Measurements from ENCODE around the gene CSNK2A3.
"Not testable (repeated sequence)": the region's sequence is repeated elsewhere in the genome, so short reads cannot be mapped to it uniquely, and the experiment has no call there.

Gene CSNK2A3

DNA sequence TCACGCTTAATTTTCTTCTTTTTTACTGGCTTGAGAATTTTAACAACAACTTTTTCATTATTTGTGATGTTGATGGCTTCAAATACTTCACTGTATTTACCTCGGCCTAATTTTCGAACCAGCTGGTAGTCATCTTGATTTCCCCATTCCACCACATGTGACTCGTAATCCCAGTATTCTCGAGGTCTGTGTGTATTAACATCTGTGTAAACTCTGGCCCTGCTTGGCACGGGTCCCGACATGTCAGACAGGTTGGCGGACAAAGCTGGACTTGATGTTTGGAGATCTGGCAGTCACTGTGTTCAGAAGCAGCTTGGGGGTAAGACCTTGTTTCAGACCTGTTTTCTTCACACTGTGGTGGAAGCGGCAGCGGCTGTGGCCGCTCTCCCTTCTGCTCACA, at the start of gene CSNK2A3:
Gene CSNK2A3 (minus strand): TSS at position 373 of the 400 bp plus-strand sequence. CDS start 131 bp downstream, at position 242.
- not testable (repeated sequence) for DNase-seq

DNA sequence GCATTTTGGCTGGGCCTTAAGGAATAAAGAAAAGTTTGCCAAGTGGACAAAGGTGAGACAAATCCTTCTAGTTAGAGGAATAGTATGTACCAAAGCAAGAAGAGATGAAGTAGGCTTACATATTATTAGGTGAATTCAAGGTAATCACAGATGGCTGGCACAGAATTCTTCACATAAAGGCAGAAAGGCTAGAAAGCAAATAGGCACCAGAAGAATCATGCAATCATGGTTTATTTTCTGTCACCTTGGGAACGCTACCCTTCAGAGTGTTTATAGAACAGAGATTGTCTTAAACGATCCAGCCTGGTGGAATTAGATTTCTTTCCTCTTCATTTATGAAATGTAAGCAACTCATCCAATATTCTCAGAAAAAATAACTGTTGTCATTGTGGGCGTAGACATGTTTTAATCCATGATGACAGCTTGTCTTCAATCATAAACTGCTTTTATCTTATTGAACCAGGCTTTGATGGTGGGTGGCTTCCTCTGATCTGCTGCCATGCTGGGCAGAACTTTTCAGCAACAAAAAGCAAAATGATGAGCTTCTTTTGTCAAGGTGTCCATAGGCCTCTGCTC, 49.0 kb upstream of the CSNK2A3 start:
- DNase-seq = no peak

- no peak for DNase-seq
Measured at GRCh38 chr11:11400635-11401232, 47.7 kb upstream of the CSNK2A3 start.

- DNase-seq = no peak
Measured at GRCh38 chr11:11400121-11400520, 47.1 kb upstream of the CSNK2A3 start.

- no peak for DNase-seq
Measured at GRCh38 chr11:11397781-11398180, 44.7 kb upstream of the CSNK2A3 start.

GRCh38 chr11:11397036-11397415, 44.0 kb upstream of the CSNK2A3 start:
- DNase-seq = no peak

GRCh38 chr11:11396301-11397035, 43.4 kb upstream of the CSNK2A3 start:
- DNase-seq = peak in 3 of 51 donors; percentile 6 to 57 (median 47)

DNA sequence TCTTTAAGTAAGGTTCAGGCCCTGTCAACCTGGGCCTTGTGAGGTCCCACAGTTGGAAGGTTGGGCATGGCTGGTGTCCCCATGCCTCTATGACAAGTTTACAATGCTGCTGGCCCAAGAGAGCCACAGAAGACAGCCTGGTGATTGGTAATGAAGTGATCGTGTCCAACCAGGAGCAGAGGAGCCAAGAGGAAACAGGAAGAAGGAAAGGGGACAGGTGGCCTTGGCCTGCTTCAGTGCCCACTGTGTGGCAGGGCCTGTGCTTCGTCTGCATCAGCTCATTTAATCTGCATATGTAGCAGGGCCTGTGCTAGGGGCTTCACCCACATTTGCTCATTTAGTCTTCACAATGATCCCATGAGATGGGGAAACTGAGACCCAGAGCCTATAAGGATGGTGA, 42.1 kb upstream of the CSNK2A3 start:
- DNase-seq = no peak

DNA sequence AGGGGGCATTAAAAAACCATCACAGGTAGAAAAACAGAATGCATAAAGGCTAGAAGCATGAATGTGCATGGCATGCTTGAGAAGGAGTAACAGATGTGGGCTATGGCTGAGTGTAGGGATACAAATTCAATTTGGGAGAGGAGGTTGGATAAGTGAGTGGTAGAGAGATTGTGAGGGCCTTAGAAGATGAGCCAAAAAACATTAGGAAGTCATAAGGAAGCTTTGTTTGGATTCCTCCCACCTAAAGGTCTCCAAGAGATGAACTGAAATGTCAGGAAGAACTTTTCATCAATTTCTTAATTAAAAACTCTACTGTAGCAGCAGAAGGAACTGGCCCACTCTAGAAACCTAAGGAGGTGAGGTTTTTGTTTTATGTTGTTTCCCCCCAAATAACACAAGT, 41.2 kb upstream of the CSNK2A3 start:
- no peak for DNase-seq

DNA sequence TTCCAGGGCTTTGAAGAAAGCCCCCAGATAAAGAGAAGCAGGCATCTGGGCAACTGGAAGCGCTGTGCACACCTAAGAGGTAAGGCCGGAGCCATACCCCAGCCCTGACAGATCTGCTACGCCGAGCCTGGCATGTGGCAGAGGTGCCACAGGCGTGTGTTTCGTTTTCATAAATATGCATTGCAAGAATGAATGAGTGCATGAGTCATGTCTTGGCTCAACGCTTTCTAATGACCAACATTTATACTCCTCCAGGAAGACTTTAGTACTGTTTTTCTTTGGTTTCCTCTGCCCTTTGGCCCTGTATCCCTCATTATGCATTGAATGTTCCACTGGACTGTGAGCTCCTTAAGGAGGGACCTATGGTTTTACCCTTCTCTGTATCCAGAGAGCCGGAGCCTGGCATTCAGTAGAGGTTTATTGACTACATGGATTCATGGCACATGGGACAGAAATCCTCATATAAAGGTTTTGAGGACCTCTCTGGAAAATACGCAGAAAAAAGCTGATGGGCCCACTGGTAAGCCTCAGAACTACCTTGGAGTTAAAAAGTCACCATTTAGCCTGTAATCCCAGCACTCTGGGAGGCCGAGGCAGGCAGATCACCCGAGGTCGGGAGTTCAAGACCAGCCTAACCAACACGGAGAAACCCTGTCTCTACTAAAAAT, 38.9 kb upstream of the CSNK2A3 start:
- no peak for DNase-seq

DNA sequence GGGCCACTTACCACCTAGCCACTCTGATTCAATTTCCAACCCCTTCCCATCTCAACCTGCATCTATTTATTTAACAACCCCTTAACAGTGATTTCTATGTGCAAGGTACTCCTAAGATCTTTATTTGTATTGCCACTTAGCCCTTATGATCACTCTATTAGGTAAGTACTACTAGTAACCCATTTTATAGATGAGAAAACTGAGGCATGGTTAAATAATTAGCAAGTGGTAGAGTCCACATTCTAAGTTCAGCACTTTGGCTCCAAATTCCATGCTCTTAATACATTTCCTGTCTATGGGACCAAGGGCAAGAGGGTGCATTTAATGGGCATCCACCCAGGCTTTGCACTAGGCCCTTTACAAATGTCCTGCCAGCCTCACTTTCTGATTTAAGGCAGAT, 38.1 kb upstream of the CSNK2A3 start:
- DNase-seq = no peak

- DNase-seq = no peak
Measured at GRCh38 chr11:11390068-11390771, 37.2 kb upstream of the CSNK2A3 start.

DNA sequence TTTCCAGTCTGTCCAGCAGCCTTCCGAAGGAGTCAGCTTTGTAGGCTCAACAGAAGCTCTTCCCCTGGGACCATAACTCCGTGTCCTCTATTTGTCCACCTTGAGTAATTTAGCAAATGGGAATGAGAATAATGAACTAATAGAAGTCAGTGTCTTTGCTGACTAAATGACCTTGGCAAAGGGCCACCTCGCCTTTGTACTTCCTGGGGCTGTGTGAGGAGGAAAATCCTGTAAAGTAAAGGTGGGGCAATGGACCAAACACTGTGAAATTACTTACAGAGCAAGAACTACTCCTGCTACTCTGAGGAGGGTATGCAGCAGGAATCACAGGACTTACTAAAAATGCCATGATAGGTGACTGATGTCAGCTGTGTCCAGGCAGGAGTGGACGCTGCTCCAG, 36.2 kb upstream of the CSNK2A3 start:
- no peak for DNase-seq

DNA sequence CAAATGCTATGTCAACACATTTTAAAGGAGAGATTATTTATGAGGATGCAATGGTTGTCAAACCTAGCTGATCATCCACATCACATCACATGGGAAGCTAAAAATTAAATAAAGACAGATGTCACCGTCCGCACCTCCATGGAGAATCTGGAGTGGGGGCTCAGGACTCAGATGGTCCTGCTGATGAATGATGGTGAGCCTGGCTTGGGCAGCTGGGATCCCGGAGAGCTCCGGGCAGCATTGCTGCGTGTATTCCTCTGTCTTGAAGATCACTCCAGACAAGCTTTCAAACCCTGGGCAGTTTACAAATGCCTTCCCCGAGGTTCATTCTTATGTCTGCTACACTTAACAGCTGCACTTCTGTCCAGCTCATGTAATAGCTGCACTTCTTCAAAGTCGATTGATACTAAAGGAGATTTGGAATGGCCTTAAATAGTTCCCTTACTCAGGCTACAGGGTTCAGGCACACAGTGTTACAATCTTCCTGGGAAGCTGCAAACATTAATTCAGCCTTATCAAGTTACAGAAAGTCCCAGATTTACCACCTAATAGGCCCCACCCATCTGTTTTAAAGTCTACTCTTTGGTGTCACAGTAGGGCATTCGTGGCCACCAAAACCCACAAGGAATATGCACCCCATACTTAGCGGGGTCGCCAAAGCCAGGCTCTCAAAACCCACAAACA, 34.7 kb upstream of the CSNK2A3 start:
- no peak for DNase-seq

GRCh38 chr11:11387207-11387606, 34.2 kb upstream of the CSNK2A3 start:
- DNase-seq = no peak

GRCh38 chr11:11384829-11385228, 31.8 kb upstream of the CSNK2A3 start:
- DNase-seq = no peak

DNA sequence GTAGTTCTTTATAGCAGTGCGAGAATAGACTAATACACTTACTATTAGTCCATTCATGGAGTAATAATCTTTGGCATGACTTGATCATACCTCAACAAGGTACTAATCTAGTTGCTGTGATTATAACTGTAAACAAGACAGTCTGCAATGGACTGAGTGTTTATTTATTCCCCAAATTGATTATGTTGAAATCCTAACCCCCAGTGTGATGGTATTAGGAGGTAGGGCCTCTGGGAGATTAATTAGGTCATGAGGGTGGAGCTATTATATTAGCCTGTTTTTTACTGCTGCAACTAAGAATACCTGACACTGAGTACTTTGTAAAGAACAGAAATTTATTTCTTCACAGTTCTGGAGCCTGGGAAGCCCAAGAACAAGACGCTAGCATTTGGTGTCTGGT, 30.9 kb upstream of the CSNK2A3 start:
- no peak for DNase-seq

DNA sequence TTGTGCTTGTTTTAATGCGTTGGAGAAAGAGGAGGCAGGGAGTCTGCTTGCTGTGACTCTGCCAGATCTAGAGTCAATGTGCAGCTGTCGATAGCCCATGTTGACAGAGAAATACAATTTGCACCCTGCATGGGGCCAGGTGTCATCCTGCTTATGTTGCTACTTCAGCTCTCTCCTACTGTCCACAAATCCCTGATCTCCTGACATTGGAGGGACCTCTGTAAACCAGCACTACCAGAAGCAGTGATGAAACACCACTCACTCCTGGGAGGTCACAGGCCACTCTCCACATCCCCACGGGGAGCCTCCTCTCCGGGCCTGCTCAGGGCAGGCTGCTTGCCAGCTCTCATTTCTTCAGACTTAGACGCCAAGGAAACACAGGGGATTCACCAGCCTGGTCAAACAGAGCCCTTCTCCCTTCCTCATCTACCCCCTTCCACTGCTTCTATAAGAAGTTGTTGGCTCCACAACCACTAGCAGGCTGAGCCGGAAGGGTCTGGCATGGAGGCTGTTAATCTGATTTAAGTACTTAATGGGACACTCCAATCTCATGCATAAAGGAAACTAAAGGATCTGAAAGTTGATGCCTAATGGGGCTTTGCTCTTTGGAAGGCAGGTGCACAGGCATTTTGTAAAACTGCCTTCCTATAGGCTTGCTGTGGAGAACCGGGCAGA, 29.9 kb upstream of the CSNK2A3 start:
- DNase-seq = no peak

- no peak for DNase-seq
Measured at GRCh38 chr11:11381471-11382105, 28.5 kb upstream of the CSNK2A3 start.

- DNase-seq = no peak
Measured at GRCh38 chr11:11380883-11381282, 27.8 kb upstream of the CSNK2A3 start.

Measured in hypothalamus (tissue), 51 donors.